ENCODE results near the gene SRMS.

The SRMS gene

GRCh38 chr20:63492518-63492917 is 55.0 kb downstream of the SRMS start:
- Histone ChIP-seq H3K27me3 (replicated peaks; ENCODE audit: insufficient read depth, low read length) (peaks cover 71% of the 10 kb centered on the region), H3K36me3 (replicated peaks; ENCODE audit: insufficient read depth, low read length) (no peaks in the 10 kb centered on the region), H3K4me2 (ENCODE audit: low read depth, low read length) (no peak overlapping the region), H2AFZ (ENCODE audit: low read length) (no peak overlapping the region), H3K27ac (ENCODE audit: low read length) (no peak overlapping the region), H3F3A (ENCODE audit: insufficient read depth, low read length) (no peaks in the 10 kb centered on the region), H3K4me3 (ENCODE audit: low read length) (no peak overlapping the region), H3K9ac (ENCODE audit: low read length) (no peak overlapping the region), H3K79me2 (ENCODE audit: low read length) (no peaks in the 10 kb centered on the region), H3K9me2 (replicated peaks; ENCODE audit: insufficient read depth, low read length) (no peaks in the 10 kb centered on the region), H3K4me1 (ENCODE audit: low read length) (no peaks in the 10 kb centered on the region), H4K20me1 (ENCODE audit: insufficient read depth, low read length) (no peaks in the 10 kb centered on the region), H3K9me3 (replicated peaks; ENCODE audit: insufficient read depth, low read length) (no peaks in the 10 kb centered on the region)
- no peak for DNase-seq
- no peak for TF ChIP-seq CTCF (IDR thresholded peaks at IDR 0.05; ENCODE audit: low read length)
- no peak for TF ChIP-seq EZH2phosphoT487 (IDR thresholded peaks at IDR 0.05; ENCODE audit: low read length)
- TF ChIP-seq EZH2 (optimal IDR thresholded peaks at IDR 0.05; ENCODE audit: low read depth, low read length): no peak

- Histone ChIP-seq H4K20me1 (ENCODE audit: insufficient read depth, low read length) (no peaks in the 10 kb centered on the region), H3K79me2 (ENCODE audit: low read length) (no peaks in the 10 kb centered on the region), H3K9me3 (replicated peaks; ENCODE audit: insufficient read depth, low read length) (no peaks in the 10 kb centered on the region), H3K27ac (ENCODE audit: low read length) (no peak overlapping the region), H2AFZ (ENCODE audit: low read length) (no peak overlapping the region), H3K9me2 (replicated peaks; ENCODE audit: insufficient read depth, low read length) (no peaks in the 10 kb centered on the region), H3K9ac (ENCODE audit: low read length) (no peak overlapping the region), H3K4me2 (ENCODE audit: low read depth, low read length) (no peak overlapping the region), H3K4me3 (ENCODE audit: low read length) (no peak overlapping the region), H3K4me1 (ENCODE audit: low read length) (no peaks in the 10 kb centered on the region), H3K36me3 (replicated peaks; ENCODE audit: insufficient read depth, low read length) (no peaks in the 10 kb centered on the region), H3F3A (ENCODE audit: insufficient read depth, low read length) (no peaks in the 10 kb centered on the region), H3K27me3 (replicated peaks; ENCODE audit: insufficient read depth, low read length) (peaks cover 70% of the 10 kb centered on the region)
- TF ChIP-seq EZH2 (optimal IDR thresholded peaks at IDR 0.05; ENCODE audit: low read depth, low read length) (no peak), EZH2phosphoT487 (IDR thresholded peaks at IDR 0.05; ENCODE audit: low read length) (no peak), CTCF (IDR thresholded peaks at IDR 0.05; ENCODE audit: low read length) (no peak)
- DNase-seq: no peak
Measured at GRCh38 chr20:63491635-63492230, 55.8 kb downstream of the SRMS start.

- TF ChIP-seq EZH2phosphoT487 (IDR thresholded peaks at IDR 0.05; ENCODE audit: low read length) (no peak), CTCF (IDR thresholded peaks at IDR 0.05; ENCODE audit: low read length) (no peak), EZH2 (optimal IDR thresholded peaks at IDR 0.05; ENCODE audit: low read depth, low read length) (no peak)
- Histone ChIP-seq H3K4me1 (ENCODE audit: low read length) (no peaks in the 10 kb centered on the region), H3K9me3 (replicated peaks; ENCODE audit: insufficient read depth, low read length) (no peaks in the 10 kb centered on the region), H3K9me2 (replicated peaks; ENCODE audit: insufficient read depth, low read length) (no peaks in the 10 kb centered on the region), H4K20me1 (ENCODE audit: insufficient read depth, low read length) (no peaks in the 10 kb centered on the region), H3K27me3 (replicated peaks; ENCODE audit: insufficient read depth, low read length) (peaks cover 73% of the 10 kb centered on the region), H2AFZ (ENCODE audit: low read length) (no peak overlapping the region), H3K36me3 (replicated peaks; ENCODE audit: insufficient read depth, low read length) (no peaks in the 10 kb centered on the region), H3F3A (ENCODE audit: insufficient read depth, low read length) (no peaks in the 10 kb centered on the region), H3K9ac (ENCODE audit: low read length) (no peak overlapping the region), H3K4me2 (ENCODE audit: low read depth, low read length) (no peak overlapping the region), H3K4me3 (ENCODE audit: low read length) (no peak overlapping the region), H3K79me2 (ENCODE audit: low read length) (no peaks in the 10 kb centered on the region), H3K27ac (ENCODE audit: low read length) (no peak overlapping the region)
- DNase-seq: no peak
Measured at GRCh38 chr20:63491078-63491477, 56.5 kb downstream of the SRMS start.

All from MM.1S (cell line).